ENCODE measurements around the gene KLK12.

GRCh38 chr19:51060336-51060735, 25.5 kb upstream of the KLK12 start:
- TF ChIP-seq, protein P1, sequence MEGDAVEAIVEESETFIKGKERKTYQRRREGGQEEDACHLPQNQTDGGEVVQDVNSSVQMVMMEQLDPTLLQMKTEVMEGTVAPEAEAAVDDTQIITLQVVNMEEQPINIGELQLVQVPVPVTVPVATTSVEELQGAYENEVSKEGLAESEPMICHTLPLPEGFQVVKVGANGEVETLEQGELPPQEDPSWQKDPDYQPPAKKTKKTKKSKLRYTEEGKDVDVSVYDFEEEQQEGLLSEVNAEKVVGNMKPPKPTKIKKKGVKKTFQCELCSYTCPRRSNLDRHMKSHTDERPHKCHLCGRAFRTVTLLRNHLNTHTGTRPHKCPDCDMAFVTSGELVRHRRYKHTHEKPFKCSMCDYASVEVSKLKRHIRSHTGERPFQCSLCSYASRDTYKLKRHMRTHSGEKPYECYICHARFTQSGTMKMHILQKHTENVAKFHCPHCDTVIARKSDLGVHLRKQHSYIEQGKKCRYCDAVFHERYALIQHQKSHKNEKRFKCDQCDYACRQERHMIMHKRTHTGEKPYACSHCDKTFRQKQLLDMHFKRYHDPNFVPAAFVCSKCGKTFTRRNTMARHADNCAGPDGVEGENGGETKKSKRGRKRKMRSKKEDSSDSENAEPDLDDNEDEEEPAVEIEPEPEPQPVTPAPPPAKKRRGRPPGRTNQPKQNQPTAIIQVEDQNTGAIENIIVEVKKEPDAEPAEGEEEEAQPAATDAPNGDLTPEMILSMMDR (IDR thresholded peaks at IDR 0.05), result no peak
- TF ChIP-seq POLR2A (IDR thresholded peaks at IDR 0.05), result no peak

Data from body of pancreas (tissue), 4 donors.